OCI-LY1 (cell line): ENCODE results near the gene SLC22A15.

Experiments
- EZH2 ChIP-seq: fragments of 200-600 bp; sonication (generic), shearing (Covaris generic); IDR thresholded peaks from 2 replicates; pipeline ENCODE4 v1.8.0; 2017; ENCODE audit warnings: borderline replicate concordance, mixed run types, mild to moderate bottlenecking, antibody characterized with exemption, low read length, moderate library complexity, mixed read lengths
- TF ChIP-seq, protein P1 (sequence below): fragments of 200-600 bp; sonication (generic), shearing (Covaris generic); IDR thresholded peaks from 2 replicates; pipeline ENCODE4 v1.5.1; 2017; ENCODE audit warnings: mild to moderate bottlenecking, antibody characterized with exemption, low read length, moderate library complexity, mixed read lengths

DNA sequence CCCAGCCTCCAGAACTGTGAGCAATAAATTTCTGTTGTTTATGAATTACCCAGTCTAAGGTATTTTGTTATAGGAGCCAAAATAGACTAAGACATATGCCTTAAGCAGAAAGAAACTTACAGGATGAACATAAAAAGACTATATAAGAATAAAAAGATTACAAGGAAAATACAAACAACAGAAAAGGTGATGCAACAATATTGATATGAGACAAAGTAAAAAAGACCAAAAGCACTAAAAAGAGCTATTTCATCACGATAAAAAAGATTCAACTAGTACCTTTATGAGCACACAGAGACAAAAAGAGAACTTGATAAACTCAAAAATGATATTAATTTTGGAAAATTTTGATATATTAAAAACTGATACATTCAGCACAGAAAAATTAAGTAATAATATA is 3.2 kb upstream of the SLC22A15 start:
- TF ChIP-seq, protein P1, sequence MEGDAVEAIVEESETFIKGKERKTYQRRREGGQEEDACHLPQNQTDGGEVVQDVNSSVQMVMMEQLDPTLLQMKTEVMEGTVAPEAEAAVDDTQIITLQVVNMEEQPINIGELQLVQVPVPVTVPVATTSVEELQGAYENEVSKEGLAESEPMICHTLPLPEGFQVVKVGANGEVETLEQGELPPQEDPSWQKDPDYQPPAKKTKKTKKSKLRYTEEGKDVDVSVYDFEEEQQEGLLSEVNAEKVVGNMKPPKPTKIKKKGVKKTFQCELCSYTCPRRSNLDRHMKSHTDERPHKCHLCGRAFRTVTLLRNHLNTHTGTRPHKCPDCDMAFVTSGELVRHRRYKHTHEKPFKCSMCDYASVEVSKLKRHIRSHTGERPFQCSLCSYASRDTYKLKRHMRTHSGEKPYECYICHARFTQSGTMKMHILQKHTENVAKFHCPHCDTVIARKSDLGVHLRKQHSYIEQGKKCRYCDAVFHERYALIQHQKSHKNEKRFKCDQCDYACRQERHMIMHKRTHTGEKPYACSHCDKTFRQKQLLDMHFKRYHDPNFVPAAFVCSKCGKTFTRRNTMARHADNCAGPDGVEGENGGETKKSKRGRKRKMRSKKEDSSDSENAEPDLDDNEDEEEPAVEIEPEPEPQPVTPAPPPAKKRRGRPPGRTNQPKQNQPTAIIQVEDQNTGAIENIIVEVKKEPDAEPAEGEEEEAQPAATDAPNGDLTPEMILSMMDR = no peak
- no peak for TF ChIP-seq EZH2
